Measurements from ENCODE around the gene ARHGEF16.

Gene ARHGEF16

DNA sequence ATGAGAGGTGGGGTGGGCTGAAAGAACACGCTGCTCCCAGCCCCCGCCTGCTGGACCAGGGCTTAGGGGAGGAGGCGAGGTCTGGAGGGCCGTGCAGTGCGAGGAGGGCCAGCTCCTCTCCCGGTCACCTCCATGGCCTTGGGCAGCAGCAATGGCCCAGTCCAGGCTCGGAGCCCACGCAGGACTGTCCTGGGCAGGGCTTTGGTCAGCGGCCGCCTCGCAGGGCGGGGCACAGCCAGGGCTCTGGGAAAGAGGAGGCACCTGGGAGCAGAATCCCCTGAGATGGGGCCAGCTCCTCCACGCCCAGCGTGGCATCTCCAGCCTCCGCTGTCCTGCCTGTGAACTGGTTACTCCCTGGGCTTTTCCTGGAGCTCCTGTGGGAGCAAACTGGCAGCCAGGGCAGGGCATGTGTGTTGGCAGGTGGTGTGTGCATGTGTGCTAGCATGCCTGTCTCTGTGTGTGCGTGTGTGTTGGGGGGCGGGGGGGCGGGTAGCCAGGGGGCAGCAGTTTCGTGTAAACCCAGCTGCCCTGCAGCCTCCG, 27.4 kb downstream of the ARHGEF16 start:
- TF ChIP-seq, protein P1, sequence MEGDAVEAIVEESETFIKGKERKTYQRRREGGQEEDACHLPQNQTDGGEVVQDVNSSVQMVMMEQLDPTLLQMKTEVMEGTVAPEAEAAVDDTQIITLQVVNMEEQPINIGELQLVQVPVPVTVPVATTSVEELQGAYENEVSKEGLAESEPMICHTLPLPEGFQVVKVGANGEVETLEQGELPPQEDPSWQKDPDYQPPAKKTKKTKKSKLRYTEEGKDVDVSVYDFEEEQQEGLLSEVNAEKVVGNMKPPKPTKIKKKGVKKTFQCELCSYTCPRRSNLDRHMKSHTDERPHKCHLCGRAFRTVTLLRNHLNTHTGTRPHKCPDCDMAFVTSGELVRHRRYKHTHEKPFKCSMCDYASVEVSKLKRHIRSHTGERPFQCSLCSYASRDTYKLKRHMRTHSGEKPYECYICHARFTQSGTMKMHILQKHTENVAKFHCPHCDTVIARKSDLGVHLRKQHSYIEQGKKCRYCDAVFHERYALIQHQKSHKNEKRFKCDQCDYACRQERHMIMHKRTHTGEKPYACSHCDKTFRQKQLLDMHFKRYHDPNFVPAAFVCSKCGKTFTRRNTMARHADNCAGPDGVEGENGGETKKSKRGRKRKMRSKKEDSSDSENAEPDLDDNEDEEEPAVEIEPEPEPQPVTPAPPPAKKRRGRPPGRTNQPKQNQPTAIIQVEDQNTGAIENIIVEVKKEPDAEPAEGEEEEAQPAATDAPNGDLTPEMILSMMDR (IDR thresholded peaks at IDR 0.05; ENCODE audit: low read depth, low read length) = no peak
- Histone ChIP-seq H3K36me3 (no peaks in the 10 kb centered on the region), H3K27me3 (no peaks in the 10 kb centered on the region), H3K4me3 (ENCODE audit: low read depth, low read length) (no peak overlapping the region), H3K9me3 (no peaks in the 10 kb centered on the region), H3K4me1 (no peaks in the 10 kb centered on the region)
- DNase-seq = no peak

DNA sequence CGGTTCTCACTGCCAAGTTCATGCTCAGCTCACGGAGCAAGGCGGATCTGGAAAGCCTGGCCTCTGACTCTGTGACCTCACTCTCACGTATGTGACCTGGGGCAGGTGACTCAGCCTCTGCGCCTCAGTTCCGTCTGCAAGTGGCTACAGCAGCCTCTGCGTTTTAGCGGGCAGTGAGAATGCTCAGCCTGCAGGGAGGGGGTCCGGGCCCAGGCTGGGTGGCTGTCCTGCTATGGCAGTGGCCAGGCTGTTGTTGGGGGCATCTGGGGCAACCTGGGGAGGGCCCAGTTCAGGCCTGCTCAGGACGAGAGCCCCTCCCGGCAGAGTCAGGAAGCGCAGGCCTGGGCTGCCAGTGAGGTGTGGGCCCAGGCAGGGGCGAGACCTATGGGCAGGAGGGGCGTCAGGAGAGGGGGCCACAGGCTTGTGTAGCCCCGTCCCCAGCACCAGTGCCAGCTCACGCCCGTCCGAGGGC, 27.9 kb downstream of the ARHGEF16 start:
- H3K4me3 ChIP-seq (ENCODE audit: low read depth, low read length) = no peak overlapping the region
- TF ChIP-seq, protein P1 (IDR thresholded peaks at IDR 0.05; ENCODE audit: low read depth, low read length) = no peak
- H3K27me3 ChIP-seq = no peaks in the 10 kb centered on the region
- H3K36me3 ChIP-seq = no peaks in the 10 kb centered on the region
- no peaks in the 10 kb centered on the region for H3K9me3 ChIP-seq
- H3K4me1 ChIP-seq = no peaks in the 10 kb centered on the region
- no peak for DNase-seq

DNA sequence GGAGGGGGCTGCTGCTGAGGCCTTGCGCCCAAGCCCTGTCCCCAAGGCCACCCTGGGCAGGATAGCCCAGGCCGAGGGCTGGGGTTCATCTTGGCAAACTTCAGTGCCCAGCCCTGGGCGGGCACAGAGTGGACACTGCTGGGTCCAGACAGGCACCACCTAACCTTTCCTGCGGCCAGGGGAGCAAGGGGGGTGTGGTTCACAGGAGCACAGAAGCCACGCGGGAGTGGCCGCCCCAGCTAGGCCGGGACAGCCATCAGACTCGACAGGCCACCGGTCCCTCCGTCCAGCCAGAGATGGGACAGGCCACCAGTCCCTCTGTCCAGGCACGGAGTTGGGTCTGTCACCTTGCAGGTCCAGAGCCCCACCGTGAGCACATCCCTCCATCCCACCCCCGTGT, 28.9 kb downstream of the ARHGEF16 start:
- no peaks in the 10 kb centered on the region for H3K27me3 ChIP-seq

DNA sequence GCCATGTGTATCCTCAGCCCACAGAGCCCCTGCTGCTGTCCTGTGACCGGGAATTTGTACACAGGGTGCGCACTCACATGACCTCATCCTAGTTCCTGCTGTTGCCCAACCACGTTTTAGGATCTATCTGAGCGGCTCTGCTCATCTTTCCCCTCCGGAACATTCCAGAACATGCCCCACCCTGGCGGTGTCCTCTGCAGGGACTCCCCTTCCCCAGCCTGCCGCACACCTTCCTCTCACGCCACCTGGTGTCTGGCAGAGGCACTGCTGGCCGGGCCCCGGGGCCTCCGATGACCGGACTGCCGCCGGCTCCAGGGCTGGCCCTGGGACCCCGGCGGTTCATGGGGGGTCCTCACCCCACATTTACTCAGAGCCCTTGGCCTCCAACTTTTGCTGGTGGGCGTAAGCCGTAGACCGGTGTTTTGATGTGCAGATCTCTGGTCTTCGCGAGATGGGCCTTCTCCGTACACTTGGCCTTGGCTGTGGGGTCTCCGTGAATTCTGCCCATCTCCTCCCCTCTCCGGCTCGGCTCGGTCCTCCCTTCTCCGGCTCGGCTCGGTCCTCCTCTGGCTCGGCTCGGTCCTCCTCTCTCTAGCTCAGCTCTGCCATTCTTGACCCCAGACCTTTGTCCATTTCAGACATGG, 29.5 kb downstream of the ARHGEF16 start:
- Histone ChIP-seq H3K9me3 (no peaks in the 10 kb centered on the region), H3K27me3 (no peaks in the 10 kb centered on the region), H3K4me3 (ENCODE audit: low read depth, low read length) (no peak overlapping the region), H3K4me1 (no peaks in the 10 kb centered on the region), H3K36me3 (no peaks in the 10 kb centered on the region)
- TF ChIP-seq, protein P1 (IDR thresholded peaks at IDR 0.05; ENCODE audit: low read depth, low read length) = peak; percentile 71
- peak; percentile 57 for DNase-seq

More for the DNA sequence above, 28.9 kb downstream of the ARHGEF16 start:
- no peaks in the 10 kb centered on the region for H3K36me3 ChIP-seq
- no peak for DNase-seq
- TF ChIP-seq, protein P1 (IDR thresholded peaks at IDR 0.05; ENCODE audit: low read depth, low read length) = no peak
- H3K4me3 ChIP-seq (ENCODE audit: low read depth, low read length) = no peak overlapping the region
- no peaks in the 10 kb centered on the region for H3K4me1 ChIP-seq
- no peaks in the 10 kb centered on the region for H3K9me3 ChIP-seq

DNA sequence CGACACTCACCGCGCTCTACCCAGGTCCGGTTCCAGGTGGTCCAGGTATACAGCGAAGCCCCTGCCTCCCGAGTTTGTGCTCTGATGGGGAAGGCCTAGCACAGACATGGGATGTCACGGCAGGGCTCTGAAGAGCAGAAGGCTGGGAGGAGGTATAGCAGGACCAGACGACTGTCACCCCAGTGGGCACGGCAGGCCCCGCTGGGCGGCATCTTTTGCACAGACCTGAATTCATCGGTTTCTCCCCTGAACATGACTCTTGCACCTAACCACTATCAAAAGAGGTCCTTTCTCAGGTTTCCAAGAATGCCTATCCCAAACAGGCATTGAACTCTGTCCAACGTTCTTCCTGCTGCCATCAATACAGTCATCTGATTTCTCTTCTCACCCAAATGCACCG, 30.6 kb downstream of the ARHGEF16 start:
- H3K4me3 ChIP-seq (ENCODE audit: low read depth, low read length) = no peak overlapping the region
- TF ChIP-seq, protein P1 (IDR thresholded peaks at IDR 0.05; ENCODE audit: low read depth, low read length) = no peak
- H3K27me3 ChIP-seq = no peaks in the 10 kb centered on the region
- H3K4me1 ChIP-seq = no peaks in the 10 kb centered on the region
- H3K36me3 ChIP-seq = no peaks in the 10 kb centered on the region
- DNase-seq = no peak
- no peaks in the 10 kb centered on the region for H3K9me3 ChIP-seq

DNA sequence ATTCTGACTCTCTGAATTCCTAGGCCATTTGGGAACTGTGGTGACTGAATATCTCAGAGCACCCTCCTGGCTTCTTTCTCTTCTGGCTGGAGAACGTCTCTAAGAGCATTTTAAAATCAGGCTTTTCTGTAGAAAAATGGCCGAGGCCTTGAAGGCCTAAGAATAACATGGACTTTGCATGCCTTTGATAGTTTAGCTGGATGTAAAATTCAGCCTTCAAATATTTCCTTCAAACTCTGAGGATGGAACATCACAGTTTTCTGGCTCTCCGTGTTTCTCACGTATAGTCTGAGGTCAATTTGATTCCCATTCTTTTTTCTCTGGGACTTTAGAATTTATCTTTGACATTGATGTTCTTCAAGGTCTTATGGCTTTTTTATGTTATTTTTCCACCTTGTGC, 34.0 kb downstream of the ARHGEF16 start:
- Histone ChIP-seq H3K4me3 (ENCODE audit: low read depth, low read length) (no peak overlapping the region), H3K9me3 (no peaks in the 10 kb centered on the region), H3K4me1 (no peaks in the 10 kb centered on the region), H3K36me3 (no peaks in the 10 kb centered on the region), H3K27me3 (no peaks in the 10 kb centered on the region)
- TF ChIP-seq, protein P1 (IDR thresholded peaks at IDR 0.05; ENCODE audit: low read depth, low read length) = no peak
- no peak for DNase-seq
